Vagina (tissue), 2 donors: Measurements from ENCODE around the gene EXOC6. TPM values are rescaled to one million over a fixed set of nuclear protein-coding genes. Genes with fewer than 3 reads are reported as not detected.
A peak's percentile ranks its signal among the peaks of the same experiment; 100 is the strongest.

Source experiments
- DNase-seq, 2 donors: peaks; one replicate each; pipeline ENCODE4 v3.0.0-alpha.2; 2017; ENCODE audit errors: extremely low spot score in 2 of 2
- H3K27ac ChIP-seq: fragments of 200-600 bp; sonication (generic); one replicate; pipeline ENCODE4 v1.5.1; 2019
- H3K27me3 ChIP-seq: fragments of 200-600 bp; sonication (generic); one replicate; pipeline ENCODE4 v1.5.1; 2019
- H3K36me3 ChIP-seq, 2 donors: fragments of 200-600 bp; sonication (generic); one replicate each; pipeline ENCODE4 v1.5.1; 2017 to 2019
- H3K4me1 ChIP-seq: fragments of 200-600 bp; sonication (generic); one replicate; pipeline ENCODE4 v1.5.1; 2019
- H3K4me3 ChIP-seq, 2 donors: fragments of 200-600 bp; sonication (generic); 1 replicate in 1 of 2; 2 replicates in 1 of 2; pipeline ENCODE4 v1.5.1; 2016 to 2019
- H3K9me3 ChIP-seq: fragments of 200-600 bp; sonication (generic); one replicate; pipeline ENCODE4 v1.5.1; 2019
- POLR2A ChIP-seq, 2 donors: fragments of 450-650 bp; IDR thresholded peaks; one replicate each; pipeline ENCODE4 v1.6.1; 2017; ENCODE audit warnings: antibody characterized with exemption in 2 of 2, mild to moderate bottlenecking in 2 of 2, moderate library complexity in 2 of 2
- POLR2AphosphoS5 ChIP-seq, 2 donors: sonication (generic); formaldehyde crosslinking; IDR thresholded peaks; one replicate each; pipeline ENCODE4 v1.9.0; 2017; ENCODE audit warnings: antibody characterized with exemption in 2 of 2, mild to moderate bottlenecking in 2 of 2, low read depth in 1 of 2; ENCODE audit not compliant: insufficient read depth in 1 of 2
- intact Hi-C: fragments of 100-400 bp; cut with DNase I; formaldehyde crosslinking; loops from one replicate; pipeline ENCODE4 v1.15.1; 2023
- total RNA-seq: library from RNA; depleted of rRNA; stranded (reverse); fragments of >200 nt; gene quantifications from one replicate; pipeline ENCODE4 v1.2.3, GENCODE V29; 2016
- TF ChIP-seq, protein P1 (sequence below), 3 experiments: fragments of 450-650 bp in 2 of 3; fragments of 200-600 bp in 1 of 3; sonication (generic) in 1 of 3; IDR thresholded peaks; one replicate each; pipeline ENCODE4 v1.5.1; 2017 to 2019; ENCODE audit warnings: antibody characterized with exemption in 3 of 3, mild to moderate bottlenecking in 2 of 3, moderate library complexity in 2 of 3

EXOC6 gene
- total RNA-seq, 1 donor from 2014 or later, result 9.3 TPM

DNA sequence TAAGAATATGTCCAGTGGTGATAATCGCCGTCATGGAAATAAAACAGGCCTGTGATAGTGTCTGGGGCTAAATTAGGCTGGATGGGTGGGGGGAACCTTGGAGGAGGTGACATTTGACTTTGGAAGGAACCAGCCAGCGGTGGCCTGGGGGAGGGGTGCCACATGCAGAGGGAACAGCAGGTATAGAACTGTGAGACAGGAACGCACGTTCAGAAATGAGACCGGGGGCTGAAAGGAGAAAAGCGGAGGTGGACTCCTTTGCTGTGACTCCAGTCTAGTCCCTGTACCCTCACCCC is 222.8 kb downstream of the EXOC6 start:
- peaks cover 10% of the 10 kb centered on the region for H3K27me3 ChIP-seq
- H3K27ac ChIP-seq, result no peak overlapping the region
- no peak overlapping the region for H3K4me3 ChIP-seq
- no peaks in the 10 kb centered on the region for H3K9me3 ChIP-seq
- TF ChIP-seq POLR2A (IDR thresholded peaks at IDR 0.05) (no peak), POLR2AphosphoS5 (IDR thresholded peaks at IDR 0.05; ENCODE audit: insufficient read depth in 1 of 2, low read depth in 1 of 2) (no peak)
- TF ChIP-seq, protein P1, sequence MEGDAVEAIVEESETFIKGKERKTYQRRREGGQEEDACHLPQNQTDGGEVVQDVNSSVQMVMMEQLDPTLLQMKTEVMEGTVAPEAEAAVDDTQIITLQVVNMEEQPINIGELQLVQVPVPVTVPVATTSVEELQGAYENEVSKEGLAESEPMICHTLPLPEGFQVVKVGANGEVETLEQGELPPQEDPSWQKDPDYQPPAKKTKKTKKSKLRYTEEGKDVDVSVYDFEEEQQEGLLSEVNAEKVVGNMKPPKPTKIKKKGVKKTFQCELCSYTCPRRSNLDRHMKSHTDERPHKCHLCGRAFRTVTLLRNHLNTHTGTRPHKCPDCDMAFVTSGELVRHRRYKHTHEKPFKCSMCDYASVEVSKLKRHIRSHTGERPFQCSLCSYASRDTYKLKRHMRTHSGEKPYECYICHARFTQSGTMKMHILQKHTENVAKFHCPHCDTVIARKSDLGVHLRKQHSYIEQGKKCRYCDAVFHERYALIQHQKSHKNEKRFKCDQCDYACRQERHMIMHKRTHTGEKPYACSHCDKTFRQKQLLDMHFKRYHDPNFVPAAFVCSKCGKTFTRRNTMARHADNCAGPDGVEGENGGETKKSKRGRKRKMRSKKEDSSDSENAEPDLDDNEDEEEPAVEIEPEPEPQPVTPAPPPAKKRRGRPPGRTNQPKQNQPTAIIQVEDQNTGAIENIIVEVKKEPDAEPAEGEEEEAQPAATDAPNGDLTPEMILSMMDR (IDR thresholded peaks at IDR 0.05), result no peak
- H3K4me1 ChIP-seq, result peaks cover 50% of the 10 kb centered on the region
- intact Hi-C loops, result no loop called here
- peak in 1 of 2 donors; percentile 40 for DNase-seq
- no peaks in the 10 kb centered on the region for H3K36me3 ChIP-seq

DNA sequence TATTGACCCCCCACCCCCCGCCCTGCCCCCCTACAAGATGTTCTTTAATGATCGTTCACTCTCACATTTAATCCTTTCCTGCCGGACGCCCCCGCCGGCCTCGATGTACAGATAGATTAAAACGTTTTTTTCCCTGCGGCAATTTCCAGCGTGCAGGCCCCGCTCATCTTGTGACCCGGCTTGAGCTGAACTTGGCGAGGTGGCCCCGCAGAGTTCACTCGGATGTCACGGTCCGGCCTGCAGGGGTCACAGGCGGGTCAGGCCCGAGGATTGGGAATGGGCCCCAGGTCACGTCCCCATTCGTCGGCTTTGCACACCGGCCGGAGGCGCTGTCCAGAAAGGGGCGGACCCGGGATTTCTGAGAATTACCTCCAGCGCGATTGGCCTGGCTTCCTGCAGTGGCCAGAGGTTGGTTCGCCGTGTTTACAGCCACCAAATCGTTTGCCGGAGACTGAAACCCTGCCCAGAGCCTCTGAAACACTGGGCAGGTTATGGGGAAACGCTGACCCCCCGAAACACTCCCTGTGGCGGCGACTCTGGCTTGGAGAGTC is 223.4 kb downstream of the EXOC6 start:
- Histone ChIP-seq H3K4me1 (peaks cover 50% of the 10 kb centered on the region), H3K4me3 (peak overlapping the region; percentile 14 to 37), H3K36me3 (no peaks in the 10 kb centered on the region), H3K9me3 (no peaks in the 10 kb centered on the region), H3K27ac (no peak overlapping the region), H3K27me3 (peaks cover 10% of the 10 kb centered on the region)
- DNase-seq, result peak in 1 of 2 donors; percentile 71
- no peak for TF ChIP-seq POLR2A (IDR thresholded peaks at IDR 0.05)
- TF ChIP-seq, protein P1 (IDR thresholded peaks at IDR 0.05), result no peak
- no peak for TF ChIP-seq POLR2AphosphoS5 (IDR thresholded peaks at IDR 0.05; ENCODE audit: insufficient read depth in 1 of 2, low read depth in 1 of 2)
- intact Hi-C loops, result no loop called here

DNA sequence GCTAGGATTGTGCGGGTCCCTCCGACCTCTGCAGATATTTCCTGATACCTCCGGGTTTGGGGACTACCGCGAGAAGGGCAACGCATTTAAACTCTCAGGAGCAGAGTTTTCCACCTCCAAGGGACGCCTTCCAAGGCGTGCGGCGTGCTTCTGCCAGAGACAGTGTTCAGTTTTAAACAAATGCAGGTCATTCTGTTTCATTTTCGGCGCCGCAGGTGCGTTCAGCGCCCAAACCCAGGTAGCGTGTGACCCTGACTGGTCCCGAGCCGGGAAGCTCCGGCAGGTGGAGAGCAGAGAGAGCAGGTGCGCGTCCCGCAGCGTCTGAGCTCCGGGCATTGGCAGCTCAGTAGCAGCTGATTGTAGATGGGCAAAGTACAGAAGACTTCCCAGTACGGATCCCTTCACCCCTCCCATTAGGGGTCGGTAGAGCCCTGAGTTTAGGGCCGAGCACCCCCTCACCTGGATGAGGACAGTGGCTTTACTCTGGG is 223.9 kb downstream of the EXOC6 start:
- Histone ChIP-seq H3K36me3 (no peaks in the 10 kb centered on the region), H3K27me3 (peaks cover 10% of the 10 kb centered on the region), H3K4me3 (peak overlapping the region; percentile 14 to 37), H3K4me1 (peaks cover 50% of the 10 kb centered on the region), H3K27ac (no peak overlapping the region), H3K9me3 (no peaks in the 10 kb centered on the region)
- TF ChIP-seq POLR2AphosphoS5 (IDR thresholded peaks at IDR 0.05; ENCODE audit: insufficient read depth in 1 of 2, low read depth in 1 of 2), result no peak
- no peak for TF ChIP-seq POLR2A (IDR thresholded peaks at IDR 0.05)
- TF ChIP-seq, protein P1 (IDR thresholded peaks at IDR 0.05), result no peak
- peak in 1 of 2 donors; percentile 82 for DNase-seq
- intact Hi-C loops, result no loop called here

DNA sequence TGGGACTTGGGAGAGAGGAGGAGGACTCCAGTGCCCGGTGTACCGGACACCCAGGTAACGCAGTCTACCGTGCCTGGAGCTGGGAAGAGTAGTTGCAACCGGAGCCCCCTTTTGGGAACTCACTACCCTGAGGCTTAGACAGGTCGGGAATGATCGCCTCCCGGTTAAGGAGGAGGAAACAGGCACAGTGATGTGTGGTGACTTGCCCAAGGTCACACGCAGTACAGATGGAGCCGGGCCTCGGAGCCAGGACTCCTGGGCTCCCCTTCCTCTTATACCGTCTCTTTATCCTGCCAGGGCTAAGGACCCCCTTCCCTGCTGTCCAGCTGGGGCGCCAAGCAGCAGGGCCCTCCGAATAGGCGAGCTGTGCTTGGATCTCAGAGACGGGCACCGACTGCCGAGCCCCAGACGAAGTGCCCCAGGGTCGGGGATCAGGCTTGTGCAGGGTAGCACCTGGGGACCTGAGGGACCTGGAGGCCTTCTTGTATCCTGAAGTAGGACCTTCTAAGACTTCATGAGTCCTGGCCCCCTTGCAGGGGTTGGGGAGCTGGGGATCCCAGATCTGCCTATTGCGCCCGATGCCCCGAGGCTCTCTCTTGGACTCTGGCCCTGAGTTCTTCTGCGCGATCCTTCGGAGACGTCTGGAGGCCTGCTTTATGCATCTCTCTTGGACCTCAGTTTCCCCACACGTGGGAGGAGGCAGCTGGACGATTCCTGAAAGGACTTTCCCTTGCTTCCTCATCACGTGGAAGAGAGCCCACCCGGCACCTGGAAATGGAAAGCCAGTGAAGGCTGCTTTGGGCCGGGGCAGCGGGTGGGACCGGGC is 224.6 kb downstream of the EXOC6 start:
- TF ChIP-seq, protein P1 (IDR thresholded peaks at IDR 0.05), result no peak
- no peak for TF ChIP-seq POLR2A (IDR thresholded peaks at IDR 0.05)
- no peak for TF ChIP-seq POLR2AphosphoS5 (IDR thresholded peaks at IDR 0.05; ENCODE audit: insufficient read depth in 1 of 2, low read depth in 1 of 2)
- Histone ChIP-seq H3K27ac (no peak overlapping the region), H3K4me3 (peak overlapping the region; percentile 35 to 37), H3K4me1 (peaks cover 50% of the 10 kb centered on the region), H3K36me3 (no peaks in the 10 kb centered on the region), H3K27me3 (peaks cover 10% of the 10 kb centered on the region), H3K9me3 (no peaks in the 10 kb centered on the region)
- DNase-seq, result peak; percentile 84 to 85
- intact Hi-C loops, result no loop called here
